DOHH2 (cell line): ENCODE results near the gene ZBTB39.

Experiments used
- CTCF ChIP-seq: fragments of 200-600 bp; sonication (generic); IDR thresholded peaks from one replicate; pipeline ENCODE4 v1.5.1; 2014; ENCODE audit warnings: antibody characterized with exemption, mild to moderate bottlenecking, low read depth, low read length; ENCODE audit not compliant: poor library complexity, severe bottlenecking
- EZH2phosphoT487 ChIP-seq: fragments of 200-600 bp; sonication (generic); IDR thresholded peaks from 2 replicates; pipeline ENCODE4 v1.6.1; 2017; ENCODE audit warnings: borderline replicate concordance, mild to moderate bottlenecking, antibody characterized with exemption, low read length, moderate library complexity, mixed read lengths

- no peak for TF ChIP-seq CTCF
- no peak for TF ChIP-seq EZH2phosphoT487
Observed at GRCh38 chr12:57040750-57041149, 34.4 kb upstream of the ZBTB39 start.
